Dermis blood vessel endothelial cell (primary cell): ENCODE data around the gene CAB39. TPM values are rescaled to one million over a fixed set of nuclear protein-coding genes. Genes with fewer than 3 reads are reported as not detected.

Source experiments
- DNase-seq: peaks from one replicate; pipeline ENCODE4 v3.0.0; 2010
- total RNA-seq: library from RNA; depleted of rRNA; stranded (reverse); fragments of >200 nt; gene quantifications from 2 replicates; pipeline ENCODE4 v1.2.3, GENCODE V29; 2014

The CAB39 gene
- total RNA-seq, 1 donor from 2014 or later = 71.0 TPM

DNA sequence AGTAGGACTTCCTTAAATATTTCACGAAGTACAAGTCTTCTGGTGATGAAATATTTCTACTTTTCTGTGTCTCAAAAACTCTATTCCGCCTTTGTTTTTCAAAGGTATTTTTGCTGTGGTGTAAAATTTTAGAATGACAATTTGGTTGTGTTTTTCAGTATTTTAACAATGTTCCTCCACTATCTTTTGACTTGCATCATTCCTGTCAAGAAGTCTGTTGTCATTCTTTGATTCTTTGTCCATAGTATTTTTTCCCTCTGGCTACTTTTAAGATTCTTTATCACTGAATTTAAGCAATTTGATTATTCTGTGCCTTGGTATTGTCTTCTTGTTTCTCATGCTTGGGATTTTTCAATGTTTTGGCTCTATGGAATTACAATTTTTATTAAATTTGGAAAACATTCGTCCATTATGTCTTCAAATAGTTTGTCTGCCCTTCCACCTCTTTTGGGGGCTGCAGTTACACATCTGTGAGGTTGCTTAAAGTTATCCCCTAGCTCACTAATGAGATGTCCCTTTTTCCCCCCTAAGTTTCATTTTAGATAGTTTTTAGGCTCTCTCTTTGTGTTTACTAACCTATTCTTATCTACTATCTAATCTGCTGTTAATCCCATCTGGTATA lies 76.0 kb downstream of the CAB39 start:
- no peak for DNase-seq

DNA sequence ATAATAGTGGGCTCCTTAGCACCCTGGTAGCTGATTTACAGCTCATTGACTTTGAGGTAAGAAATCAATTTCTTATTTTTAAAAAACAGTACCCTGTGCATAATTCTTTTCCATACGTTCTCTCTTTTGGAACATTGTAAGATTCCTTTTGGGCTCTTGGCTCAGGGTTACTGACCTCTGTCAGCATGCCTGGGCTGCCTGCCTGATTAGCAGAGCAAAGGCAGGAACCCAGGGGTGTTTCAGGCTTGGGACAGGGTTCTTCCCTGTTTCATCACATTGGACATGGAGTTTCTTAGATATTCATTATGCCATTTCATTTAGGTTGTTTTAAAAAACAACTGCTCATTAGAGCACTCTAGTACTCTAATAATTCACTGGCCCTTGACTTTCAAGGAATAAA lies 78.3 kb downstream of the CAB39 start:
- no peak for DNase-seq

GRCh38 chr2:230793572-230794359 lies 81.1 kb downstream of the CAB39 start:
- peak; percentile 98 for DNase-seq

GRCh38 chr2:230794497-230794896 lies 81.9 kb downstream of the CAB39 start:
- peak; percentile 69 for DNase-seq

DNA sequence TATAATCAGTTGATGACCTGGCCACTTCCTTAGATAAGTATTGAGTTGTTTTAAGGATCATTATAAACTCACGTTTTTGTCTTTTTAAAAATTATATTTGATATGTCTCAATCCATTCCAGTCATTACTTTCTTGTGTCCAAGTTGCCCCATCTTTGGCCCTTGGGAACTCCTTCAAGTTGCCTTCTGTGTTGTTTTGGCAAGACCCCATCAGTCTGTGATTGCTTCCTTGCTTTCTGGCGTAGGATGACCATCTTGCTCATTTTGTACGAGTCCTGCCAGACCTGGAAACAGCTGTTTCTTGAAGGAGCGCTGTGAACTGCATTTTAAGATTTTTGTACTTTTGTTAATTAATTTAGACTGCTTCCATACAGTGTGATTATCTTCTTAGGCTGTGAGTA lies 83.2 kb downstream of the CAB39 start:
- DNase-seq = peak; percentile 66

GRCh38 chr2:230796280-230796862 lies 83.7 kb downstream of the CAB39 start:
- no peak for DNase-seq

DNA sequence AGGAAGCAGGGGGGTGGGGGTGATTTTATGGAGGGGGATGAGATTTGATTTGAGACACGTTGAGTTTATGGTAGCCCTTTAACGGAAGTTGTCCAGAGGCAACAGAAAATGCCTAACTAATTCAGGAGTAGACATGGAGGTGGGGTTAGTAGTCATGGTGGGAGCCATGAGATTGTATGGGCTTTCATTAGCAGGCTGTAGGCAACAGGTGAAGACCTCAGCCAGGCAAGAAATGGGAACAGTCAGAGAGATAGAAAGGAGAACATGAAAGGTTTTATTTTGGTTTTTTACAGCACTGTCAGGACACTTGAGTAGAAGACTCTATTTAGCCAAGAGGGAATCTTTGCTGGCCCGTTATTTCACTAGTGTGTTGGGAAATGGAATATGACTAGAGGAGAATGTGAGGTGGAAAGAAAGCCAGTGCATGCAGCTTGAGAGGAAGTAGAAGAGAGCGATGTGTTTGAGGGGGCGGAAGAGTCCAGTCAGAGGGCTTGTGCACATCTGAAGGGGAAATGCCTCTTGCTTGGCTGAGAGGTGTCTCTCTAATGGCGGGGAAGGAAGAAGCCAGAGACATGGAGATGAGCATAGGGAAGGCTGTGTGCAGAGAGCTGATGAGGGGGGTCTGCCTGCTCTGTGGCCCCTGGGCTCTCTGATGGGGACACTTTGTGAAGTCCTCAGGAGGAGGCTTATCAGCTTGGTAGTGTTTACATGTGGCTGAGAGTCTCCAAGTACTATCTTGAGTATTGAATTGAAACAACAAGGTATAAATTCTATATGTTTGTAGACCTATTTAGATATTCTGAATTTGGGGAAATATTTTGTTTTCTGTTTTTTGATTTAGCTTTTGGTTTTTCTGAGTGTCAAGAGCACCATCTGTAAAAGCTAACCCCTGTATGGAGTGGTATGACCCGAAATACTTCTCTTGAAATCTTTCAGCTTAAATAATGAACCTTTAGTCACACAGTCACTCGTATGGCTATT lies 85.2 kb downstream of the CAB39 start:
- peak; percentile 52 for DNase-seq

- peak; percentile 80 for DNase-seq
Observed at GRCh38 chr2:230798769-230799399, 86.2 kb downstream of the CAB39 start.

GRCh38 chr2:230805353-230806017 lies 92.8 kb downstream of the CAB39 start:
- no peak for DNase-seq

GRCh38 chr2:230807729-230808128 lies 95.1 kb downstream of the CAB39 start:
- DNase-seq = no peak

- no peak for DNase-seq
Observed at GRCh38 chr2:230809015-230809414, 96.4 kb downstream of the CAB39 start.

- DNase-seq = no peak
Observed at GRCh38 chr2:230809677-230810251, 97.1 kb downstream of the CAB39 start.

DNA sequence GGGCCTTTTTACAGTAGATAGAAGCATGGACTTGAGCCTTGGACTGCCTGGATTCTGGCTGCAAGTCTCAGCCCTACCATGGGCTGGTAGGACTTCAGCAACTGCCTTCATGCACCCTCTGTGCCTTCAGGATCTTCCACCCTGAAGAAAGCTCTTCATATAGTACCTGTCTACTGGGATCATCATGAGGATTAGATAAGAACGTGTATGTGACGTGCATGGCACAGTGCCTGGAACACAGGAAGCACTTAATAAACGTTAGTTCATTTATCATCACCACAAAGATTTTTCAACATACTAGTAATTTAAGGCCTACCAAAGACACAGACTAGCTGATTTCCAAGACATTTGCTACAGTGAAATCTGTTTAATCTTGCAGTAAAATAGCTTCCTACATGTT lies 98.9 kb downstream of the CAB39 start:
- DNase-seq = no peak

- DNase-seq = no peak
Observed at GRCh38 chr2:230812033-230812432, 99.4 kb downstream of the CAB39 start.

DNA sequence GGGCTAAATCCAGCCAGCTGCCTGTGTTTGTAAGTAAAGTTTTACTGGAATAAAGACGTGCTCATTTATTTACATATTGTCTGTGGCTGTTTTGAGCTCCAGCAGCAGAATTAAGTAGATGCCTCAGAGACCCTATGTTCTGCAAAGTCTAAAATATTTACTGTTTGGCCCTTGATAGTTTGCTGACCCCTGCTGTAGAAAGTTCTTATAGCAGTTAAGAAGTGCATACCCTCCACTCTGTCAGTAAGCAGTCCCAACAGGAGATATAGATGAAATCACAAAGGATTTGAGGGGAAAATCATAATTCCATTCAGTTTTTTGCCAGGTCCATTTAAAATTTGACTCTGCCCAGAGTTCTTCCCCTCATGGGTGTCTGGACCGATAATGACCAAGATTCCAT lies 102.0 kb downstream of the CAB39 start:
- peak; percentile 55 for DNase-seq

DNA sequence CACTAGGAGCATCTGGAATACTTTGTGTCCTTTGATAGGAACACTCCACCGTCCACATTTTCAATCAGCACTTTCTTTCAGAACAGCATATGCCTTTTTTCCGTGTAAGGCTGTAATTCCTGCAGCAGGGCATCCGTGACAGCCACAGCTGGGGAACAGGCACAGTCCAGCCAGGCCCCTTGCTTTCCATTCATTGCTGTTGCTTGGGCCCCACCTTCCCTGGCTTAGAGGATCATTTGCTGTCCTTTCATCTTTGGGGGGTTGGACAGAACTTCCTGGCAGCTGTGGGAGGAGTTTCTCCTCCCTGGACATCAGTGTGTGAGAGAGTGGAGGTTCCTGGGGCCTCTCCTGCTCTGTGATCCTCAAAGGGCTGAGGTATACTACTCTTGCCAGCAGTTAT lies 102.4 kb downstream of the CAB39 start:
- DNase-seq = no peak

GRCh38 chr2:230816735-230817134 lies 104.1 kb downstream of the CAB39 start:
- DNase-seq = no peak

DNA sequence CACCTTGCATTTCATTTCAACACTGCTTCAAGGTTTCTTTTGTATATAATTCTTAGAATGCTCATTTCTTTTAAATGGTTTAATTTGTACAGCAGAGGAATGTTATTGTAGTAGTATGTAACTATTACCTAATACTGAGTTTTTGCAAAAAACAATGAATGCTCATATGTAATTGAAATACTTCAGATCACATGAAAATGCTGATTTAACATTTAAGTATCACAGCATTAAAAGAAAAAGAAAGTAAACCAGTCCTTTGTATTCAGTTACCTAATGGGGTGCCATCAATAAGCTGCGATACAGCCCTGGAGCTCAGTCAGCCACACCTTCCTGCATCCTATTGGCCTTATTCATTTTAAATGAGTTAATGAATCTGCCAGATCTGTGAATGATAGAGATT lies 106.8 kb downstream of the CAB39 start:
- no peak for DNase-seq

DNA sequence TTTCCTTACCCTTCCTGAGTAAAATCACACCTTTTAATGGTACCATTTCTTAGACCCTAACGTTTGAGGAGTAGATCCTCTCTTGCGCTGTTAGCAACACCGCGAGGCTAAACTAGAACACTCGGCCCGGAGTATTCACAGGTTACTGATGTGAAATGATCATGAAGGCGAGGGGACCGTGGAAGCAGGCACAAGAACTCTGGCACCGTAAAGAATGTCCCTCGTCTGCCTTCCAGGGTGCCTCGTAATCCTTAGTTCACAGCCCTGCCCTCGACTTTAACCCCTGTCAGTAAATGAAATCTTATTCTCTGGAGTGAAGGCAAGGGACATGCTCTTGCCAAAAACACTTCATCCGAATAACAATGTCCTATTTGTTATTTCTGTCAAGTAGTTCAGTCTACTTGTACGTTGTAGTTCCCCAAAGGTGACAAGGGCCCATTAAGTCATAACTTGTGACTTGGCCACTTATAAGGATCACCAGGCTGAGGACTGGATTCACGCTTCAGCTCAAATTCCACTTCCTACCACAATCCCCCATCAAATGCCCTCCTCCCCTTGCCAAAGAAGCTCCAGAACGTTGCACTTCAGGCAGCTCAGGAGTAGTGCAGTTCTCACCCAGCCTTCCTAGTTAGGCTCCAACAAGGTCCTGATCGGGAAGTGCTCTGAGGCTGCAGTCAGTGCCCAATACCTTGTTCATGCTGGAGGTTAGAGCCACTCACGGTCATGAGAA lies 108.8 kb downstream of the CAB39 start:
- no peak for DNase-seq

DNA sequence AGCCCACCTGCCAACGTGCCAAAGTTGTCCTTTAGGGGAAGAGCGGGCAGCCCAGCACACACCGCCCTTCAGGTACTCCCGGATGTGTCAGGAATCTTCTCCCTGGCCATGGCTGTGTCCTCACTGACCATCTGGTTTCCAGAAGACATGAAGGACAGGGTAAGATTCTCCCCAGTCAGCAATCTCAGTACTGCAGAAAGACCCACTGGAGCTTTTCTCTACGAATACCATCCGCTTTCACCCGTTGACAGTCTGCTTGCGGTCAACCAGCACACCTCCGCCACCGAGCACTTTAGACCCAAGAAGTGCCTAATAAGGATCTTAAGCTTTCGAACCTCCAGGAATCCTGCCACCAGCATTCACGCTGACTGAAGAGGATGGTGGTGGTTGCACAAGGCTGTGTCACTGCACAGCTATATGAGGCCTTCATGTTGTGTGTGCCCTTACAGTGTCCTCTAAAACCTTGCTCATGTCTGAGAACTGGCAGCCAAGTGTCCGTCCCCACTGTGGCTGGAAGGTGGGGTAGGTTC lies 109.4 kb downstream of the CAB39 start:
- no peak for DNase-seq
